SH-SY5Y (cell line): ENCODE results near the gene TMEM47.

Source experiments
- GATA2 ChIP-seq: IDR thresholded peaks from 2 replicates; pipeline ENCODE4 v1.6.1; 2011; ENCODE audit warnings: mild to moderate bottlenecking, low read depth, low read length
- GATA3 ChIP-seq: IDR thresholded peaks from 2 replicates; pipeline ENCODE4 v1.6.1; 2011; ENCODE audit warnings: low read depth, mild to moderate bottlenecking, low read length, moderate library complexity

DNA sequence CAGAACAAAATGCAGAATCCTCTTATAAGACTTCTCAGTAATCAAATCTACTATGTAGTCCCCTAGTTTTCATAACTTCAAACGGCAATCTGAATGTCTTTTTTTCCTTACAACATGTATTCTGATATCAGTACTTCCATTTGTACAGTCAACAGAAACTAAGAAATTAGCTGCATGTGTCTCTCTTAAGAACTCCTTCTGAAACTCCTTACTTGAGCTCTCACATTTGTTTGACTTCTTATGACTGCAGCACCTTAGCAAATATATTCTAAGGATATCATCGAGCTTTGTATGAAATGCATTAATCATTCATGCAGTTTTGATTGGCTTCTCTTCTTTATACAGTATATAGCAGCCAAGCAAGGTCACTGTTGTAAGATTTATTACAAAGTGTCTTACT, 77.0 kb downstream of the TMEM47 start:
- TF ChIP-seq GATA2 (no peak), GATA3 (no peak)
